ENCODE measurements around the gene RBMS3.

RBMS3 gene

GRCh38 chr3:29694331-29694730 is 413.5 kb downstream of the RBMS3 start:
- no peak for DNase-seq (ENCODE audit: low spot score)
- no peak for TF ChIP-seq CTCF (IDR thresholded peaks at IDR 0.05; ENCODE audit: borderline replicate concordance, control extremely low read depth, extremely low read depth, insufficient read depth, missing control alignments)
- in situ Hi-C loops (cut with MboI; ENCODE audit: low sequenced_read_pairs, unreplicated experiment), result no loop called here

GRCh38 chr3:29694783-29695182 is 413.9 kb downstream of the RBMS3 start:
- in situ Hi-C loops (cut with MboI; ENCODE audit: low sequenced_read_pairs, unreplicated experiment), result no loop called here
- DNase-seq (ENCODE audit: low spot score), result no peak

GRCh38 chr3:29695201-29695600 is 414.3 kb downstream of the RBMS3 start:
- no peak for TF ChIP-seq CTCF (IDR thresholded peaks at IDR 0.05; ENCODE audit: borderline replicate concordance, control extremely low read depth, extremely low read depth, insufficient read depth, missing control alignments)
- in situ Hi-C loops (cut with MboI; ENCODE audit: low sequenced_read_pairs, unreplicated experiment), result no loop called here
- no peak for DNase-seq (ENCODE audit: low spot score)

More at GRCh38 chr3:29694783-29695182, 413.9 kb downstream of the RBMS3 start:
- no peak for TF ChIP-seq CTCF (IDR thresholded peaks at IDR 0.05; ENCODE audit: borderline replicate concordance, control extremely low read depth, extremely low read depth, insufficient read depth, missing control alignments)

GRCh38 chr3:29695643-29696198 is 414.9 kb downstream of the RBMS3 start:
- no peak for TF ChIP-seq CTCF (IDR thresholded peaks at IDR 0.05; ENCODE audit: borderline replicate concordance, control extremely low read depth, extremely low read depth, insufficient read depth, missing control alignments)
- in situ Hi-C loops (cut with MboI; ENCODE audit: low sequenced_read_pairs, unreplicated experiment), result no loop called here

GRCh38 chr3:29696311-29696710 is 415.4 kb downstream of the RBMS3 start:
- DNase-seq (ENCODE audit: low spot score), result no peak
- TF ChIP-seq CTCF (IDR thresholded peaks at IDR 0.05; ENCODE audit: borderline replicate concordance, control extremely low read depth, extremely low read depth, insufficient read depth, missing control alignments), result no peak
- in situ Hi-C loops (cut with MboI; ENCODE audit: low sequenced_read_pairs, unreplicated experiment), result no loop called here

More at GRCh38 chr3:29695643-29696198, 414.9 kb downstream of the RBMS3 start:
- DNase-seq (ENCODE audit: low spot score), result no peak

GRCh38 chr3:29697989-29698388 is 417.1 kb downstream of the RBMS3 start:
- no peak for TF ChIP-seq CTCF (IDR thresholded peaks at IDR 0.05; ENCODE audit: borderline replicate concordance, control extremely low read depth, extremely low read depth, insufficient read depth, missing control alignments)
- DNase-seq (ENCODE audit: low spot score), result no peak
- in situ Hi-C loops (cut with MboI; ENCODE audit: low sequenced_read_pairs, unreplicated experiment), result no loop called here
